C4-2B (cell line): Measurements from ENCODE around the gene DNM3.

Source experiments
- CTCF ChIP-seq: fragments of 450-650 bp; conservative IDR thresholded peaks from 2 replicates; pipeline ENCODE4 v1.5.1; 2017; ENCODE audit warnings: mild to moderate bottlenecking
- ZFX ChIP-seq: fragments of 450-650 bp; IDR thresholded peaks from 2 replicates; pipeline ENCODE4 v1.6.1; 2017

DNA sequence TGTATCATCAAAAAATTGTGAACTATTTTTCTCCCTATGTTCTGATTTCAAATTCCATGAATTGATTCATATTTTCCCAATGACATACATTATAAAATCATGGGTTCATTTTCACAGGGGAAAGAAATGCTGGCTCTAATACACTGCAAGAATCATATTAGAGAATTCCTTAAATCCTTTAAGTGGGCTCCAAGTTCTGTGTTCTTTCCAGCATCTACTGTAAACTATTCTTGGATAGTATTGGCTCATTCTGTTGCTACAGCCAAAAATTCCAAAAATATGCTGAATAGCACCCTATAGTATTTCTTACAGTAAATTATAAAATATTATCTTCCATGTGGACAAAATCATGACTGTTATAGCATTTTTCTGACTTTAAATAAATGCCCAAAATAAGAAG lies 560.2 kb downstream of the DNM3 start:
- TF ChIP-seq CTCF (no peak), ZFX (no peak)
